ENCODE measurements around the gene WFDC10A. TPM values are rescaled to one million over a fixed set of nuclear protein-coding genes. Genes with fewer than 3 reads are reported as not detected.
"Not testable (repeated sequence)": the region's sequence is repeated elsewhere in the genome, so short reads cannot be mapped to it uniquely, and the experiment has no call there.

WFDC10A gene
- total RNA-seq: not detected in 2 replicates
- long read RNA-seq: 0 reads

DNA sequence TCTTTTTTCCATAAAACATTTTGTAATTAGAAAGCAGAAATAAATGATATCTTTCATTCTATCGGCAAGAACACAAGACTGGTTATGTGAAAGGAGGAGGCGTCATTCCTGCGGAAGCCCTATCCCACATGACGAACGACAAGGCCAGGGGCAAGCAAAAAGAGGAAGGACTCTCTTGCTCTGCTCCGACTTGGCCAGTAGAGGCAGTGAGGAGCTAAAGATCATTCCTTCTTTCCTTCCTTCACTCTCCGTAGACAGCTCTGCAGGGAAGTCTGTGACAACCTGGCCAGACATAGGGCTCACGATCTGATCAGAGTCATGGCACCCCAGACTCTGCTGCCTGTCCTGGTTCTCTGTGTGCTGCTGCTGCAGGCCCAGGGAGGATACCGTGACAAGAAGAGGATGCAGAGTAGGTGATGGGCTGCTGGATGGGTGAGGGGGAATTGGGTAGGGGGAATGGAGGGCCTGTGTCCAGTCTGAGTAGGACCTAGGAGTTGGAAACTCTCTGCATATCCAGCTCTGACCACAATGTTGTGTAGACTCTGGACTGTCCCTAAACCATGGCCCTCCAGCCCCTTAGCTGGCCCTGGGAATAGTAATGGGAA, at the start of gene WFDC10A:
Gene WFDC10A (plus strand): TSS at position 244 of the 605 bp plus-strand sequence. CDS start 75 bp downstream, at position 319.
- H3K4me1 Mint-ChIP-seq (ENCODE audit: unreplicated experiment): no peaks in the 10 kb centered on the region
- no peak for DNase-seq (ENCODE audit: extremely low spot score, unreplicated experiment)

DNA sequence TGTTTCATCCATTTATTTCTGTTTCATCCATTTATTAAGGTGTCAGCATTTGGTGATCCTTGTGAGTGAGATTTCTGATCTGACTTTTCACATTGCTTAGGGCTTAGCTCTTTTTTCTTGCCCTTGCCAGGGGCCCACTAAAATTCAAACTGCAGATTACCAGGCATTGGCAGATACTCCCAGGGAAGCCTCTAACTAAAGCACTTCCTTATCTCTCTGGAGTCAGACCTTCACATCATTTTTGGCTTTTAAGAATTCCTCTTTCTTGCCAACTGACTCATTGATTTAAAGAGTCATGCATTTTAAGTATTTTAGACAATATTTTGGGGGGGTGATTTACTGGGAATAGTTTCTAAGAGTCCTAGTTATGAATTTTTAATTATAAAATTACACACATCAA, 47.8 kb upstream of the WFDC10A start:
- H3K4me1 Mint-ChIP-seq (ENCODE audit: unreplicated experiment): no peaks in the 10 kb centered on the region
- H3K27ac Mint-ChIP-seq (ENCODE audit: unreplicated experiment): no peak overlapping the region
- no peak for DNase-seq (ENCODE audit: extremely low spot score, unreplicated experiment)
- H3K4me3 Mint-ChIP-seq (ENCODE audit: unreplicated experiment): no peak overlapping the region
- no peaks in the 10 kb centered on the region for H3K36me3 Mint-ChIP-seq (ENCODE audit: unreplicated experiment)
- peaks cover 22% of the 10 kb centered on the region for H3K27me3 Mint-ChIP-seq (ENCODE audit: unreplicated experiment)
- no peaks in the 10 kb centered on the region for H3K9me3 Mint-ChIP-seq (ENCODE audit: unreplicated experiment)
- TF ChIP-seq, protein P1, sequence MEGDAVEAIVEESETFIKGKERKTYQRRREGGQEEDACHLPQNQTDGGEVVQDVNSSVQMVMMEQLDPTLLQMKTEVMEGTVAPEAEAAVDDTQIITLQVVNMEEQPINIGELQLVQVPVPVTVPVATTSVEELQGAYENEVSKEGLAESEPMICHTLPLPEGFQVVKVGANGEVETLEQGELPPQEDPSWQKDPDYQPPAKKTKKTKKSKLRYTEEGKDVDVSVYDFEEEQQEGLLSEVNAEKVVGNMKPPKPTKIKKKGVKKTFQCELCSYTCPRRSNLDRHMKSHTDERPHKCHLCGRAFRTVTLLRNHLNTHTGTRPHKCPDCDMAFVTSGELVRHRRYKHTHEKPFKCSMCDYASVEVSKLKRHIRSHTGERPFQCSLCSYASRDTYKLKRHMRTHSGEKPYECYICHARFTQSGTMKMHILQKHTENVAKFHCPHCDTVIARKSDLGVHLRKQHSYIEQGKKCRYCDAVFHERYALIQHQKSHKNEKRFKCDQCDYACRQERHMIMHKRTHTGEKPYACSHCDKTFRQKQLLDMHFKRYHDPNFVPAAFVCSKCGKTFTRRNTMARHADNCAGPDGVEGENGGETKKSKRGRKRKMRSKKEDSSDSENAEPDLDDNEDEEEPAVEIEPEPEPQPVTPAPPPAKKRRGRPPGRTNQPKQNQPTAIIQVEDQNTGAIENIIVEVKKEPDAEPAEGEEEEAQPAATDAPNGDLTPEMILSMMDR (IDR thresholded peaks at IDR 0.05): no peak

More for the DNA sequence above, at the start of gene WFDC10A:
- TF ChIP-seq, protein P1 (IDR thresholded peaks at IDR 0.05): peak; percentile 62
- Mint-ChIP-seq H3K9me3 (ENCODE audit: unreplicated experiment) (no peaks in the 10 kb centered on the region), H3K27me3 (ENCODE audit: unreplicated experiment) (peaks cover 11% of the 10 kb centered on the region), H3K27ac (ENCODE audit: unreplicated experiment) (no peak within 1 kb of the TSS), H3K36me3 (ENCODE audit: unreplicated experiment) (no peaks in the 10 kb centered on the region), H3K4me3 (ENCODE audit: unreplicated experiment) (no peak within 1 kb of the TSS)

DNA sequence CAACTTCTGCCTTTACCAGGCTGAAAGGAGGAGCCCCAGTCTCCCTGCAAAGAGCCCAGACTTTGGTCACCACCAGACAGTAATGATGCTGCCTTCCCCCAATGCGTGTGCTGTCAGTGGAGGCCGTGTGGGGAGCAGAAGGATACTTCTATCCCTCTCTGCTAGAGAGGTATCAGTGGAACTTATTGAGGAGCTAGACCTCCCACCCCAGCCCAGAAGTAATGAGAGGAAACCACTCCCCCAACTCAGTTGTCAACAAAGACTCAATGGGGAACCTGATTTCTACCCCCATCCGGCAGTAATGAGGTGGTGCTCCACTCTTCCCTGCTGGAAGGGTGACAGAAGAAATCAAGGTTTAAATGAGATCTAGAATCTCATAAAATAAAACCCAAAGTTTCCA, 46.0 kb upstream of the WFDC10A start:
- no peak for DNase-seq (ENCODE audit: extremely low spot score, unreplicated experiment)
- TF ChIP-seq, protein P1 (IDR thresholded peaks at IDR 0.05): no peak
- Mint-ChIP-seq H3K4me3 (ENCODE audit: unreplicated experiment) (no peak overlapping the region), H3K27ac (ENCODE audit: unreplicated experiment) (no peak overlapping the region), H3K4me1 (ENCODE audit: unreplicated experiment) (no peaks in the 10 kb centered on the region), H3K27me3 (ENCODE audit: unreplicated experiment) (peaks cover 28% of the 10 kb centered on the region), H3K36me3 (ENCODE audit: unreplicated experiment) (no peaks in the 10 kb centered on the region), H3K9me3 (ENCODE audit: unreplicated experiment) (no peaks in the 10 kb centered on the region)

DNA sequence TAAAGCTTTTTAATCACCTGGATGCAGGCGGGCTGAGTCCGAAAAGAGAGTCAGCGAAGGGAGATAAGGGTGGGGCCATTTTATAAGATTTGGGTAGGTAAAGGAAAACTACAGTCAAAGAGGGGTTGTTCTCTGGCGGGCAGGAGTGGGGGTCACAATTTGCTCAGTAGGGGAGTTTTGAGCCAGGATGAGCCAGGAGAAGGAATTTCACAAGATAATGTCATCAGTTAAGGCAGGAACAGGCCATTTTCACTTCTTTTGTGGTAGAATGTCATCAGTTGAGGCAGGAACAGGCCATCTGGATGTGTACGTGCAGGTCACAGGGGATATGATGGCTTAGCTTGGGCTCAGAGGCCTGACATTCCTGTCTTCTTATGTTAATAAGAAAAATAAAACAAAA, 45.2 kb upstream of the WFDC10A start:
- DNase-seq (ENCODE audit: extremely low spot score, unreplicated experiment); H3K9me3 Mint-ChIP-seq (ENCODE audit: unreplicated experiment); H3K36me3 Mint-ChIP-seq (ENCODE audit: unreplicated experiment); H3K4me1 Mint-ChIP-seq (ENCODE audit: unreplicated experiment); H3K27ac Mint-ChIP-seq (ENCODE audit: unreplicated experiment); H3K4me3 Mint-ChIP-seq (ENCODE audit: unreplicated experiment): not testable (repeated sequence)
- H3K27me3 Mint-ChIP-seq (ENCODE audit: unreplicated experiment): peaks cover 33% of the 10 kb centered on the region

DNA sequence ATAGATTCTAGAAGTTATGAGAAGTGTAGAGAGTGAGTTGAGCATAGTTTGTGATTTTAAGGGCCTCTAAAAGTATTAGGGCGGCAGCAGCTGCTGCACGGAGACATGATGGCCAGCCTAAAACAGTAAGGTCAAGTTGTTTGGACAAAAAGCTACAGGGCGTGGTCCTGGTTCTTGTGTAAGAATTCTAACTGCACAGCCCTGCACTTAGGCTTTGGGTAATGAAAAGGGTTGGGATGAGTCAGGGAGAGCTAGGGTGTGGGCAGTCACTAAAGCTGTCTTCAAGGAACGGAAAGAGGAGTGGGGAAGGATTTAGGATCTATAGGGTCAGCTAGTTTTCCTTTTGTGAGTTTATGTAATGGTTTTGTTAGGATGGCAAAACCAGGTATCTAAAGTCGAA, 43.6 kb upstream of the WFDC10A start:
- H3K9me3 Mint-ChIP-seq (ENCODE audit: unreplicated experiment); H3K36me3 Mint-ChIP-seq (ENCODE audit: unreplicated experiment); H3K4me3 Mint-ChIP-seq (ENCODE audit: unreplicated experiment); DNase-seq (ENCODE audit: extremely low spot score, unreplicated experiment); H3K27ac Mint-ChIP-seq (ENCODE audit: unreplicated experiment); H3K4me1 Mint-ChIP-seq (ENCODE audit: unreplicated experiment): not testable (repeated sequence)
- H3K27me3 Mint-ChIP-seq (ENCODE audit: unreplicated experiment): peaks cover 27% of the 10 kb centered on the region

DNA sequence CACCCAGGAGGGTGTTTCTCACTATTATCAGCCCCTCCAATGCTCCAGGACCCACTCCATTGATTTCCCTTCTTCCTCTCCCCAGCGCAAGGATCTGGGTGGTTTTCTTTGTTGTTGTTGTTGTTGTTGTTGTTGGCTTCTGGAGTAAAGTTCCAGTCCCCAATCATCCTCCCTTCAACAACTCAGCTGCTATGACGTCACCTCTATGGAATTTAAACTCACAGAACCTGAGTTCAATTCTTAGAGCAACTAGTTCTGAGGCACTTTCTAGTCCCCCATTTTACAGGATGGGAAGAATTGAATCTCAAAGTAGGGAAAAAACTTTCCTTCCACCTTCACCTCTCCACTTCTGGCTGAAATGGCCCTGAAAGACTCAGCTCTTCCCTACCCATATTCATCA, 40.7 kb upstream of the WFDC10A start:
- Mint-ChIP-seq H3K9me3 (ENCODE audit: unreplicated experiment) (no peaks in the 10 kb centered on the region), H3K4me3 (ENCODE audit: unreplicated experiment) (no peak overlapping the region), H3K27ac (ENCODE audit: unreplicated experiment) (no peak overlapping the region), H3K27me3 (ENCODE audit: unreplicated experiment) (peaks cover 14% of the 10 kb centered on the region), H3K4me1 (ENCODE audit: unreplicated experiment) (no peaks in the 10 kb centered on the region), H3K36me3 (ENCODE audit: unreplicated experiment) (no peaks in the 10 kb centered on the region)
- TF ChIP-seq, protein P1 (IDR thresholded peaks at IDR 0.05): no peak
- DNase-seq (ENCODE audit: extremely low spot score, unreplicated experiment): no peak

All from osteocyte (in vitro differentiated cells).